HG03066 (cell line): Measurements from ENCODE around the gene CRHR1.

Experiments used
- ATAC-seq: cut with Tn5 transposase; IDR thresholded peaks from one replicate; pipeline ENCODE4 v1.9.1; 2021; ENCODE audit warnings: low read depth; ENCODE audit not compliant: unreplicated experiment

The CRHR1 gene

GRCh38 chr17:45787044-45787443 is 2.9 kb downstream of the CRHR1 start:
- ATAC-seq = no peak

DNA sequence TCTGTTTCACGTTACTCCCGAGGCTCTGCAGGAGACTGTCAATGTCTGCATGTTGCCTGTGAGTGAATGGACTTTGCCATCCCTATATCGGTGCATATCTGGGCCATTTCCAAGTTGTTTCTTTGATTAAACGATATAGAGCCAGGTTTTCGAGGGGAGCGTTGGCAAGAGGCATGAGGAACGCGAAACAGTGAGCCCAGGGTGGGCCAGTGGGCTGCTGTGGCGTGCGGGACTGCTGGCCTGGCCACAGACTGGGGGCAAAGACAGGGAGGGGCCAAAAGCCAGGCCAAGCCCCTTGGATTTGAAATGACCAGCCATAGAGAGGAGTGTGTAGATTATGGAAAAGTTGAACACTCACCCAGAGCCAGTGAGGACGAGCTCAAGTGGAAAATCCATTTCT is 3.5 kb downstream of the CRHR1 start:
- no peak for ATAC-seq

DNA sequence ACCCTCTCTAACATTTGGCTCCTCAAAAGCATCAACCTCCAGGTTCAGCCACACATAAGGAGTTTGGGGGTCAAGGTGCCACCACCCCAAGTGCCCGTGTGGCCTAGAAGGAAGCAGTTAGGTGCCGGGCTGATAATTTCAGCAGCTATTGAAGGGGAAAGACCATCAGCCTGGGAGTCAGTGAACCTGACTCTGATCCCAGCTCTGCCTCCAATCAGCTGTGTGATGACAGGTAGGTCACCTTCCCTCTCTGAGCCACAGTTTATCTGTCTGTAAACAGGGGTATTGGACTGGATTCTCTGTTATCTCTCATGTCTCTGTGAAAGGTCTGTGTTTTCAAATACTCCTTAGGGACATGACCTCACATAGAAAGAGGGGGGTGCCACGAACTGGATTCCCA is 3.9 kb downstream of the CRHR1 start:
- ATAC-seq = no peak

- ATAC-seq = no peak
These were observed 5.8 kb downstream of the CRHR1 start for GRCh38 chr17:45789874-45790273.

DNA sequence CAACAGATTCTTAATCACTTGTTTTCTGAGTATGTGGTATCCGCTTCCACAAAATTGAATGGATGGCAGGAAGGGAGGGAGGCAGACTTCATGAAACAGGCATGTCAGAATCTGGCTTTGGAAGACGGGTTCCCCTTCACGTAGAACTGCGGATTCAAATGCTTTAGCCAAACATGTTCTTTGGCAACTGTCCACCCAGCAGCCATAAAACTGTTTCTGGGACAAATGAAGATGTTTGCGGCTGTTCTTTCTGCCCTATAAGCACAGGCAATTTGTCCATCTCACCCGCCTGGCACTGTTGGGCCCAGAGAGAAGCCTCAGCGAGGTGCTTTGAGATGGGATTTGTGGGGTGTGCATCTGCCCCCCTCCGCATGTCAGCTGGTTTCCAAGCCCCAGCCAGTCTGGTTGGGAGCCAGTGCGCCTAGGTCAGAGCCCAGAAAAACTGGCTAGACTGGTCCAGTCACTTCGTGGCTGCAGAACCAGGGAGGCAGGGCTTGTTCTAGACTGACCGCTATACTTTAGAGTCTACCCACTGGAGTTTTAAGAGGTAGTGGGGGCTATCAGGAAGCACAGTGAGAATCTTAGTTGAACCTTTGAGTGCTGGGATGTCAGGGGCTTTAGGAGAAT is 6.3 kb downstream of the CRHR1 start:
- ATAC-seq = no peak

GRCh38 chr17:45791041-45791582 is 7.0 kb downstream of the CRHR1 start:
- no peak for ATAC-seq

GRCh38 chr17:45791935-45792334 is 7.8 kb downstream of the CRHR1 start:
- ATAC-seq = no peak

DNA sequence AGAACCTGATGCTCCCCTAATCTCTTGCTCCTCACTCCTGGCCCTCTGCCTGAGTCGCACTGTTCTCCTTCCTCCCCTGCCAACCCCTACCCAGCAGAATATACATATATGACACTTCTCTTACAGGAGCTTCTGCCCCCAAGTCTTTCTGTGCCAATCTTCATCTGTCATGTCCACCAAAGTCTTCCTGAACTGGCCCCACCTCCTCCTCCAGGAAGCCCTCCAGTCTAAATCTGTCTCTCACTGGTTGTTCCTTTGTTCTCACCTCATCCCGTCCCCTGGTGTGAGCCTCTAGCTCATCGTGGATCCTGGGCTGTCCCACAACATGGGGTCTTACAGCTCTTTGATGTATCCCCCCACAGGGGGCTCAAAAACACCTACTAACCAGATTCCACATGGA is 8.3 kb downstream of the CRHR1 start:
- ATAC-seq = no peak

- ATAC-seq = no peak
These were observed 9.1 kb downstream of the CRHR1 start for GRCh38 chr17:45792995-45793755.

DNA sequence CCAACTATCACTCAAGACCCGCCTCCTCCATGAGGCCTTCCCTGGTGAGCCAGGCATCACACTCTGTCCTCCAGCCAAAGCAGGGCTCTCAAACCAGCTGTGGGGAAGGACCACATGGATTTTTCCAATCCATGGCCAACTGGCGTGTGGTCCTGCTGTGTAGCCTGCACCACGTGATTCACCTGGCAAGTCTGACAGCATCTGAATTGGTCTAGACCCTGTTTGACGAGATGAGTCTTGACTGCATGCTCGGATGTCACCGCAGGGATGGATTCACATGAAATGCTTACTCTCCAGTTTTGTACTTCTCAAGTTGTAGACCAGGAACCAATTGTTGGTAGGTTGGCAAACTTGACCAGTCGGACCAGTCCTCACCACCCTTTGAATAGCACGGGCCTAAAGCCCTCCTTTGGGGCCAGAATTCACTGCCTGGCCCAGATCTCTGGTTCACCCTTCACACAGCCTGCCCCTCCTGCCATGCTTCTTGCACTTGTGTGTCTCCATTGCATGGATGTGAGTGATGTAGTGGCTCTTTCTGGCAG is 9.9 kb downstream of the CRHR1 start:
- ATAC-seq = no peak

- ATAC-seq = no peak
These were observed 10.7 kb downstream of the CRHR1 start for GRCh38 chr17:45794840-45795239.

GRCh38 chr17:45800816-45801215 is 16.7 kb downstream of the CRHR1 start:
- ATAC-seq = no peak

- no peak for ATAC-seq
These were observed 17.3 kb downstream of the CRHR1 start for GRCh38 chr17:45801421-45801820.

DNA sequence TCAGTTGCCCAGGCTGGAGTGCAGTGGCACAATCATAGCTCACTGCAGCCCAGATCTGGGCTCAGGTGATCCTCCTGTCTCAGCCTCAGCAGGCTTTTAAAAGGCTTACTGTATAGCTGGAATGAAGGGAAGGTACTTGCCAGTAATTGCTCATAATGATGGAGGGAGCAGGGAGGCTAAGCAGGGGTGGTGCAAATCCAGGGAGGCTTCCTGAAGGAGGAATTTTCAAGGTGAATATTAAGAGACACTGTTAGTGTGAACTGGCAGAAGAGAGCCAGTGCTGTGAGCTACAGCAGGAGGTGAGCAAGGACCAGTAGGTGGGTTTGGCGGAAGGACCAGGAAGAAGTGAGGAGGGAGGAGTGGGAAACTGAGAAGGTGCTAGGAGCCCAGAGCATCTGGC is 24.7 kb downstream of the CRHR1 start:
- ATAC-seq = no peak

GRCh38 chr17:45809499-45809898 is 25.4 kb downstream of the CRHR1 start:
- ATAC-seq = no peak

- no peak for ATAC-seq
These were observed 28.0 kb downstream of the CRHR1 start for GRCh38 chr17:45812102-45812501.

DNA sequence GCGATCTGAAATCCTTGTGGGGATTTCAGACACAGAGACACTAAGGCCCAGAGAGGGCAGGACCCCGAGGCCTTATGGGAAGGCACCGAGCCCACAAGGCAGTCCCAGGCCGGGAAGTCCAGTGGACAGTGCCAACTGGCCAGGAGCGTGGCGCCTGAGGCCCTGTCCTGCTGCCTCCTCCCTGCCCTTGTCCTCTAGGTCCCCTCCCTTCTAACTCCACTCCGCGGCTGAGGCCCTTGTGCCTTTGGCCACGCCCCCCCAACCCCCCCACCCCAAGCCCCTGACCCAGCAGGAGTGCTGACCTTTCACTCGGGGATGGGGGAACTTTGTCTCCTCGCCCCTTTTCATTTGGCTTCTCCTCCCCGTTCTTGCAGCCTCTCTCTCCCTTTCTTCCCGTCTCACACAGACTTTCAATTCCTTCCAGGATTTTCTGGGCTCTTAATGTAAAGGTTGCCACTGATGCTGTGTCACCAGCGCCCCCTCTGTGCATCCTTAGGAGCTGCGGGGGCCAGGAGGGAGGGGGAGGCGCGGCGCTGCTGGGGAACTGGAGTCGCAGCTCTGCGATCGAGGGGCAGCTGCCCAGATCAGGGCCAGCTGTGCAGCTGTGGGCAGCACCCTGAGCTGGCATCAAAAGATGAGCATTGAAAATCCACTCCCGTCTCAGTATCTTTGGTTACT is 29.1 kb downstream of the CRHR1 start:
- no peak for ATAC-seq

DNA sequence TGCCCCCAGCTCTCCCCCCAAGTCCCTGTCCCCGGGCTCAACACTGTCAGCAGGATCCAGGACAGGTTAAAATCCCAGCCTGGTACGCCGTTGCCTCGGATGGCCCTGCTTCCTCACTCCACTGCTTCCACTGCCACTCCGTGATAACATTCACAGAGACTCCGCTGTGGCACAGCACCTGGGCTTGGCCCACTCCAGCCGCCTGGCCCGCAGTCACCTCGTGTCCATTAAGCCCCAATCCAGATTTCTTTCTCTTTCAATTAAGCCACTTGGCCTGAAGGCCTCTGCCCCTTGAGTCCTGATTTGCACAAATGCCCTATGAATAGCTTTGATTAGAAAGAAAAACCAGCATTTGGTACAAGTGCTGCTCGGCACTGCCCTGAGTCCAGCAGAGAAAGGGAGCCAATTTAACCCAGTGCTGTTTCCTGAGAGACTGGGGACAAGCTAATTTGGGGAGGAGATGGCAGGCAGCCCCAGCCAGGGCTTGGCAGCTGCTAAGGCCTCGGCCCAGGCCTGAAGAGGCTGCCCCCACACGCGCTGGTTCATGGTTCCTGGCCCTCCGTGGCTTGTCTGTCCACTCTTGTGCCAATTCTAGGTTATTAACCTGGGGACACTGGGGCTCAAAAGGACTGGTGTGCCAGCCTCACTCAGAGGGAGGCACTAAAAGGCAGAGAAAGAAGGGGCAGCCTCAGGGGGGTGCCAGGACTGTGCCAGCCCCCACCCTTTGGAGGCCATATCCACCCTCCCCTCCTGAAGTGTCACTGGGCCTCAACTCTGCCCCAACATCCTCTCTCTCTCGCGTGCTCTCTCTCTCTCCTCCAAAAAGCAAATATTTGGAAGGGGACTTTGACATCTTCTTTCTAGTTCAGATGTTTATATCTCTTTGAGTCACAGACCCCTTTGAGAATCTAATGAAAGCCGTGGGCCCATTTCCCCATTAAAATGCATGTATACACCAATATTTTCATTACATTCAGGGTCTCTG is 30.8 kb downstream of the CRHR1 start:
- no peak for ATAC-seq

- ATAC-seq = no peak
These were observed 31.6 kb downstream of the CRHR1 start for GRCh38 chr17:45815752-45816151.

DNA sequence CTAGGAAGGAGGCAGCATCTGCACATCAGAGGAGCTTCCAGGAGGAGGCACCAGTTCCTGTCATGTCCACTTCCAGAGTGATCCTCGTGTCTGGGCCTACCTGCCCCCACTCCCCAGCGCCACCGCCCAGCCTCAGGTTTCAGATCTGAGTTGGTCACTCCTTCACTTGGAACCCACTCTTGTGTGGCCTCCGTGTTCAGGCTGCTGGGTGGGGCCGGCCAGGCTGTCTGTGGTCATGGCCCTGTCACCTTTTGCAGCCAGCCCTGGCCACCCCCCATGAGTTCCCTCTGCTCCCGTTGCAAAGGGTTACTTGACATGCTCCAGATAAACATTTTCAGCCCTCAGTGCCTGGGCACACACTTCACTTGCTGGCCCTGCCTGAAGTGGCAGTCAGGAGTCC is 33.9 kb downstream of the CRHR1 start:
- no peak for ATAC-seq
